Measurements from ENCODE around the gene CR1. TPM values are rescaled to one million over a fixed set of nuclear protein-coding genes. Genes with fewer than 3 reads are reported as not detected.

Gene CR1
- total and polyA plus RNA-seq, 2 of the 4 experiments (the other 2 are of a cell fraction), result not detected

GRCh38 chr1:207454046-207454964, 41.7 kb upstream of the CR1 start, which contains the start of gene CR2:
Gene CR2 (plus strand): TSS chr1:207454328. CDS start chr1:207454419, 91 bp downstream.
- Histone ChIP-seq H2BK15ac (ENCODE audit: low read depth, low read length) (no peak within 1 kb of the TSS), H3K79me1 (ENCODE audit: low read depth in 1 of 2, low read length in 2 of 2) (no peaks in the 10 kb centered on the region), H3K4me3 (ENCODE audit: insufficient read depth, low read depth, low read length) (no peak within 1 kb of the TSS), H3K56ac (ENCODE audit: extremely low read depth, insufficient read depth, low read length) (no peak within 1 kb of the TSS), H4K91ac (ENCODE audit: insufficient read depth, low read depth, low read length) (no peak within 1 kb of the TSS), H3K27ac (ENCODE audit: insufficient read depth, low read length) (no peak within 1 kb of the TSS), H3K27me3 (ENCODE audit: control insufficient read depth, insufficient read depth, low read length) (peaks cover 26% of the 10 kb centered on the region), H3K4me2 (ENCODE audit: low read depth, low read length) (peak within 1 kb of the TSS; percentile 63; the same call in 1 of the 2 replicates), H2BK5ac (ENCODE audit: low read depth, low read length, poor library complexity, severe bottlenecking) (no peak within 1 kb of the TSS), H4K8ac (ENCODE audit: low read depth in 2 of 2, low read length in 2 of 2) (no peak within 1 kb of the TSS), H4K5ac (ENCODE audit: low read depth, low read length) (no peak within 1 kb of the TSS), H3K4me1 (ENCODE audit: control insufficient read depth, insufficient read depth, low read length) (peaks cover 2% of the 10 kb centered on the region; the same call in 1 of the 2 replicates), H2BK20ac (ENCODE audit: low read depth, low read length) (no peak within 1 kb of the TSS), H3K14ac (replicated peaks; ENCODE audit: low read depth, low read length) (no peak within 1 kb of the TSS), H2AK9ac (replicated peaks; ENCODE audit: low read depth, low read length, poor library complexity) (no peak within 1 kb of the TSS), H2AFZ (replicated peaks; ENCODE audit: low read length, poor library complexity) (peak within 1 kb of the TSS; percentile 55), H2AK5ac (ENCODE audit: low read depth, low read length) (no peak within 1 kb of the TSS), H3K4ac (ENCODE audit: low read depth, low read length) (no peak within 1 kb of the TSS), H3K9ac (ENCODE audit: low read depth, low read length) (no peak within 1 kb of the TSS), H3K18ac (ENCODE audit: low read depth, low read length) (no peak within 1 kb of the TSS), H3K9me3 (ENCODE audit: control insufficient read depth, insufficient read depth, low read length) (no peaks in the 10 kb centered on the region), H3K9me1 (ENCODE audit: insufficient read depth, low read length) (no peaks in the 10 kb centered on the region), H2BK120ac (ENCODE audit: low read depth, low read length) (no peak within 1 kb of the TSS), H3K23ac (ENCODE audit: low read depth, low read length) (no peak within 1 kb of the TSS), H4K20me1 (ENCODE audit: insufficient read depth, low read length) (no peaks in the 10 kb centered on the region), H3K36me3 (ENCODE audit: control insufficient read depth, insufficient read depth, low read length) (no peaks in the 10 kb centered on the region)
- 3% methylated on average over 28 of the region's 75 CpGs; no CpG with 5 or more reads in 1 of the 2 experiments for WGBS, 2 experiments (ENCODE audit: extremely low coverage in 2 of 2, insufficient read length in 1 of 2)
- POLR2A ChIA-PET (ENCODE audit: unreplicated experiment), result no interaction called here
- CTCF ChIA-PET, result interaction anchor here (0.6 kb wide), 1 partner anchor 1814 kb away, joined by 3 read pairs; no protein-coding TSS in a partner anchor
- intact Hi-C loops (cut with micrococcal nuclease), result no loop called here
- no TSS peak for BruUV-seq (replicated peaks)
- dilution Hi-C loops (cut with HindIII; ENCODE audit: low sequenced_read_pairs, unreplicated experiment), result no loop called here
- DNase-seq (no peak), ATAC-seq (ENCODE audit: low read depth) (peak; percentile 17; the same call in 1 of the 2 replicates)
- in situ Hi-C loops (cut with MboI; ENCODE audit: low sequenced_read_pairs), result no loop called here
- no peak for TF ChIP-seq MXI1 (IDR thresholded peaks at IDR 0.05; ENCODE audit: borderline replicate concordance, low read depth, low read length)
- TF ChIP-seq MAFK (IDR thresholded peaks at IDR 0.05; ENCODE audit: low read depth, low read length), result no peak
- TF ChIP-seq, protein P1, sequence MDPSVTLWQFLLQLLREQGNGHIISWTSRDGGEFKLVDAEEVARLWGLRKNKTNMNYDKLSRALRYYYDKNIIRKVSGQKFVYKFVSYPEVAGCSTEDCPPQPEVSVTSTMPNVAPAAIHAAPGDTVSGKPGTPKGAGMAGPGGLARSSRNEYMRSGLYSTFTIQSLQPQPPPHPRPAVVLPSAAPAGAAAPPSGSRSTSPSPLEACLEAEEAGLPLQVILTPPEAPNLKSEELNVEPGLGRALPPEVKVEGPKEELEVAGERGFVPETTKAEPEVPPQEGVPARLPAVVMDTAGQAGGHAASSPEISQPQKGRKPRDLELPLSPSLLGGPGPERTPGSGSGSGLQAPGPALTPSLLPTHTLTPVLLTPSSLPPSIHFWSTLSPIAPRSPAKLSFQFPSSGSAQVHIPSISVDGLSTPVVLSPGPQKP (IDR thresholded peaks at IDR 0.05; ENCODE audit: borderline replicate concordance, low read depth, low read length), result no peak
- no peak for TF ChIP-seq POLR2A (IDR thresholded peaks at IDR 0.05; ENCODE audit: low read depth, low read length)
- no peak for TF ChIP-seq FOS (IDR thresholded peaks at IDR 0.05; ENCODE audit: low read depth, low read length)
- TF ChIP-seq RFX5 (IDR thresholded peaks at IDR 0.05; ENCODE audit: low read depth, low read length), result no peak
- no peak for TF ChIP-seq NFE2L2 (IDR thresholded peaks at IDR 0.05; ENCODE audit: low read depth, low read length)
- TF ChIP-seq, protein P2, sequence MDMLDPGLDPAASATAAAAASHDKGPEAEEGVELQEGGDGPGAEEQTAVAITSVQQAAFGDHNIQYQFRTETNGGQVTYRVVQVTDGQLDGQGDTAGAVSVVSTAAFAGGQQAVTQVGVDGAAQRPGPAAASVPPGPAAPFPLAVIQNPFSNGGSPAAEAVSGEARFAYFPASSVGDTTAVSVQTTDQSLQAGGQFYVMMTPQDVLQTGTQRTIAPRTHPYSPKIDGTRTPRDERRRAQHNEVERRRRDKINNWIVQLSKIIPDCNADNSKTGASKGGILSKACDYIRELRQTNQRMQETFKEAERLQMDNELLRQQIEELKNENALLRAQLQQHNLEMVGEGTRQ (IDR thresholded peaks at IDR 0.05; ENCODE audit: low read depth, low read length), result no peak
- TF ChIP-seq MAZ (IDR thresholded peaks at IDR 0.05; ENCODE audit: borderline replicate concordance, low read depth, low read length), result no peak
- no peak for TF ChIP-seq RCOR1 (IDR thresholded peaks at IDR 0.05; ENCODE audit: insufficient replicate concordance, low read length)
- no peak for TF ChIP-seq RAD21 (IDR thresholded peaks at IDR 0.05; ENCODE audit: low read length)
- TF ChIP-seq SMC3 (IDR thresholded peaks at IDR 0.05; ENCODE audit: low read depth, low read length), result no peak
- TF ChIP-seq CTCF (conservative IDR thresholded peaks at IDR 0.05; ENCODE audit: low read depth, low read length), result no peak
- TF ChIP-seq BHLHE40 (IDR thresholded peaks at IDR 0.05; ENCODE audit: low read depth, low read length), result no peak

Measured in IMR-90 (cell line).